ENCODE results near the gene CEACAM18. TPM values are rescaled to one million over a fixed set of nuclear protein-coding genes. Genes with fewer than 3 reads are reported as not detected.

CEACAM18 gene
- total and polyA plus RNA-seq, 2 donors (not counting 3 experiments of a cell fraction or from before 2014, with no cell fraction given), result not detected

DNA sequence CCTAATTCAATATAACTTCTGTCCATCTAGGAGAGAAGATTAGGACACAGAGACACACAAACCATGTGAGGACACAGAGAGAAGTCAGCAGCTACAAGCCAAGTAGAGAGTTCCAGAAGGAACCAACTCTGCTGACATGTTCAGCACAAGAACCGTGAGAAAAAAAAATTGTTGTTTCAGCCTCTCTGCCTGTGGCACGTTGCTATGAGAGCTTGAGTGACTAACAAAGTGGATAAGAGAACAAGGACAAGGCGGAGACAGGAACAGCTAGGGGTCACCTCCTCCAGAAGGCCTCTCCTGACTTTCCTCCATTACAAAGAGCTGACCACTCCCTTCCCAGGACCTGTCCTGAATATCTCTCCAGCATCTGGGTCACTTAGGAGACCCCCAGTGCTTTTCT is 28.9 kb downstream of the CEACAM18 start:
- POLR2A ChIA-PET, result no interaction called here
- BruUV-seq (replicated peaks), result no TSS peak
- DNase-seq (ENCODE audit: low read depth, low spot score), result no peak
- no peak for FAIRE-seq
- no peaks in the 10 kb centered on the region for H4K20me1 ChIP-seq (replicated peaks; ENCODE audit: control insufficient read depth, extremely low read depth, insufficient read depth, low read length)
- no peaks in the 10 kb centered on the region for H3K9me1 ChIP-seq (replicated peaks; ENCODE audit: control insufficient read depth, extremely low read depth, insufficient read depth, low read length)
- dilution Hi-C loops (cut with MboI; ENCODE audit: extremely low pct_ligation_motif_present, low sequenced_read_pairs), result no loop called here
- no peaks in the 10 kb centered on the region for H3K79me2 ChIP-seq (ENCODE audit: control insufficient read depth, insufficient read depth, low read length)
- TF ChIP-seq JUN (IDR thresholded peaks at IDR 0.05; ENCODE audit: borderline replicate concordance, insufficient read depth, insufficient read length, low read depth) (no peak), POLR2A (IDR thresholded peaks at IDR 0.05; ENCODE audit: low read depth, low read length) (no peak), FOS (IDR thresholded peaks at IDR 0.05; ENCODE audit: borderline replicate concordance, insufficient read depth, low read length) (no peak), MYC (IDR thresholded peaks at IDR 0.05; ENCODE audit: low read depth, low read length) (no peak)
- TF ChIP-seq, protein P1, sequence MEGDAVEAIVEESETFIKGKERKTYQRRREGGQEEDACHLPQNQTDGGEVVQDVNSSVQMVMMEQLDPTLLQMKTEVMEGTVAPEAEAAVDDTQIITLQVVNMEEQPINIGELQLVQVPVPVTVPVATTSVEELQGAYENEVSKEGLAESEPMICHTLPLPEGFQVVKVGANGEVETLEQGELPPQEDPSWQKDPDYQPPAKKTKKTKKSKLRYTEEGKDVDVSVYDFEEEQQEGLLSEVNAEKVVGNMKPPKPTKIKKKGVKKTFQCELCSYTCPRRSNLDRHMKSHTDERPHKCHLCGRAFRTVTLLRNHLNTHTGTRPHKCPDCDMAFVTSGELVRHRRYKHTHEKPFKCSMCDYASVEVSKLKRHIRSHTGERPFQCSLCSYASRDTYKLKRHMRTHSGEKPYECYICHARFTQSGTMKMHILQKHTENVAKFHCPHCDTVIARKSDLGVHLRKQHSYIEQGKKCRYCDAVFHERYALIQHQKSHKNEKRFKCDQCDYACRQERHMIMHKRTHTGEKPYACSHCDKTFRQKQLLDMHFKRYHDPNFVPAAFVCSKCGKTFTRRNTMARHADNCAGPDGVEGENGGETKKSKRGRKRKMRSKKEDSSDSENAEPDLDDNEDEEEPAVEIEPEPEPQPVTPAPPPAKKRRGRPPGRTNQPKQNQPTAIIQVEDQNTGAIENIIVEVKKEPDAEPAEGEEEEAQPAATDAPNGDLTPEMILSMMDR (IDR thresholded peaks at IDR 0.05; ENCODE audit: extremely low read depth in 1 of 2, insufficient read depth in 1 of 2, low read depth in 1 of 2, low read length in 2 of 2), result no peak
- H3K9me3 ChIP-seq (replicated peaks; ENCODE audit: control insufficient read depth, insufficient read depth, low read length), result no peaks in the 10 kb centered on the region
- no peaks in the 10 kb centered on the region for H3K4me1 ChIP-seq (ENCODE audit: control insufficient read depth, extremely low read depth, insufficient read depth, low read length)
- H3K27ac ChIP-seq (ENCODE audit: insufficient read depth, low read depth, low read length), result no peak overlapping the region
- no peaks in the 10 kb centered on the region for H3K36me3 ChIP-seq (ENCODE audit: control insufficient read depth in 2 of 2, extremely low read depth in 1 of 2, insufficient read depth in 2 of 2, low read length in 2 of 2)
- CTCF ChIA-PET, result interaction anchor here (1.2 to 1.3 kb wide), 2 partner anchors 150 to 154 kb away, joined by 3 to 4 read pairs; no protein-coding TSS in a partner anchor
- intact Hi-C loops (cut with micrococcal nuclease), result no loop called here
- H3K27me3 ChIP-seq (ENCODE audit: control insufficient read depth in 2 of 2, insufficient read depth in 2 of 2, low read length in 2 of 2), result no peaks in the 10 kb centered on the region
- no peak overlapping the region for H3K9ac ChIP-seq (replicated peaks; ENCODE audit: extremely low read depth, insufficient read depth, low read length)
- H3K4me2 ChIP-seq (ENCODE audit: insufficient read depth, low read length), result no peak overlapping the region
- H2AFZ ChIP-seq (ENCODE audit: low read depth, low read length), result no peak overlapping the region
- no peak overlapping the region for H3K4me3 ChIP-seq (replicated peaks in 1 of 3; ENCODE audit: insufficient read depth in 1 of 3, low read depth in 1 of 3, low read length in 3 of 3)

GRCh38 chr19:51507640-51508058 is 29.3 kb downstream of the CEACAM18 start:
- Histone ChIP-seq H3K4me1 (ENCODE audit: control insufficient read depth, extremely low read depth, insufficient read depth, low read length) (no peaks in the 10 kb centered on the region), H3K27me3 (ENCODE audit: control insufficient read depth in 2 of 2, insufficient read depth in 2 of 2, low read length in 2 of 2) (peaks cover 0 to 2% of the 10 kb centered on the region in 2 experiments), H3K9ac (replicated peaks; ENCODE audit: extremely low read depth, insufficient read depth, low read length) (no peak overlapping the region), H3K27ac (ENCODE audit: insufficient read depth, low read depth, low read length) (no peak overlapping the region), H3K4me3 (replicated peaks in 1 of 3; ENCODE audit: insufficient read depth in 1 of 3, low read depth in 1 of 3, low read length in 3 of 3) (no peak overlapping the region), H3K79me2 (ENCODE audit: control insufficient read depth, insufficient read depth, low read length) (no peaks in the 10 kb centered on the region), H3K4me2 (ENCODE audit: insufficient read depth, low read length) (no peak overlapping the region), H3K9me1 (replicated peaks; ENCODE audit: control insufficient read depth, extremely low read depth, insufficient read depth, low read length) (no peaks in the 10 kb centered on the region), H3K36me3 (ENCODE audit: control insufficient read depth in 2 of 2, extremely low read depth in 1 of 2, insufficient read depth in 2 of 2, low read length in 2 of 2) (no peaks in the 10 kb centered on the region), H4K20me1 (replicated peaks; ENCODE audit: control insufficient read depth, extremely low read depth, insufficient read depth, low read length) (no peaks in the 10 kb centered on the region), H3K9me3 (replicated peaks; ENCODE audit: control insufficient read depth, insufficient read depth, low read length) (no peaks in the 10 kb centered on the region), H2AFZ (ENCODE audit: low read depth, low read length) (no peak overlapping the region)
- no peak for DNase-seq (ENCODE audit: low read depth, low spot score)
- dilution Hi-C loops (cut with MboI; ENCODE audit: extremely low pct_ligation_motif_present, low sequenced_read_pairs) (no loop called here), intact Hi-C loops (cut with micrococcal nuclease) (no loop called here)
- no TSS peak for BruUV-seq (replicated peaks)
- FAIRE-seq, result no peak
- ChIA-PET CTCF (interaction anchor here (0.8 to 1.2 kb wide), 2 partner anchors 154 kb away, joined by 3 read pairs; no protein-coding TSS in a partner anchor), POLR2A (no interaction called here)
- no peak for TF ChIP-seq EZH2 (IDR thresholded peaks at IDR 0.05; ENCODE audit: borderline replicate concordance, low read depth, low read length, severe bottlenecking)
- no peak for TF ChIP-seq POLR2A (IDR thresholded peaks at IDR 0.05; ENCODE audit: low read depth, low read length)
- TF ChIP-seq, protein P2, sequence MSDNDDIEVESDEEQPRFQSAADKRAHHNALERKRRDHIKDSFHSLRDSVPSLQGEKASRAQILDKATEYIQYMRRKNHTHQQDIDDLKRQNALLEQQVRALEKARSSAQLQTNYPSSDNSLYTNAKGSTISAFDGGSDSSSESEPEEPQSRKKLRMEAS (IDR thresholded peaks at IDR 0.05; ENCODE audit: insufficient read depth, insufficient read length), result no peak
- TF ChIP-seq MYC (IDR thresholded peaks at IDR 0.05; ENCODE audit: low read depth, low read length), result no peak
